WERI-Rb-1 (cell line): ENCODE data around the gene NCOA3.

ENCODE experiments used
- DNase-seq: peaks from one replicate; pipeline ENCODE4 v3.0.0-alpha.2; 2020
- H3K27ac ChIP-seq: fragments of 250-450 bp; sonication (Bioruptor Pico); 2 replicates; pipeline ENCODE4 v1.5.1; 2020; ENCODE audit warnings: mild to moderate bottlenecking, moderate library complexity
- H3K27me3 ChIP-seq: fragments of 250-450 bp; sonication (Bioruptor Pico); 2 replicates; pipeline ENCODE4 v1.5.1; 2021; ENCODE audit warnings: mild to moderate bottlenecking, low read depth, moderate library complexity; ENCODE audit not compliant: insufficient read depth, severe bottlenecking
- H3K36me3 ChIP-seq: fragments of 250-450 bp; sonication (Bioruptor Pico); 2 replicates; pipeline ENCODE4 v1.5.1; 2020; ENCODE audit warnings: mild to moderate bottlenecking, moderate library complexity
- H3K4me3 ChIP-seq: 2 replicates; pipeline ENCODE4 v1.5.1; 2011; ENCODE audit warnings: low read depth, mild to moderate bottlenecking, control low read depth, low read length
- H3K9me3 ChIP-seq: fragments of 250-450 bp; sonication (Bioruptor Pico); 2 replicates; pipeline ENCODE4 v1.5.1; 2021; ENCODE audit warnings: mild to moderate bottlenecking, moderate library complexity; ENCODE audit not compliant: severe bottlenecking
- TF ChIP-seq, protein P1 (sequence below): IDR thresholded peaks from 2 replicates; pipeline ENCODE4 v1.5.1; 2011; ENCODE audit warnings: low read depth, mild to moderate bottlenecking, control low read depth, inconsistent platforms, low read length

NCOA3 gene

DNA sequence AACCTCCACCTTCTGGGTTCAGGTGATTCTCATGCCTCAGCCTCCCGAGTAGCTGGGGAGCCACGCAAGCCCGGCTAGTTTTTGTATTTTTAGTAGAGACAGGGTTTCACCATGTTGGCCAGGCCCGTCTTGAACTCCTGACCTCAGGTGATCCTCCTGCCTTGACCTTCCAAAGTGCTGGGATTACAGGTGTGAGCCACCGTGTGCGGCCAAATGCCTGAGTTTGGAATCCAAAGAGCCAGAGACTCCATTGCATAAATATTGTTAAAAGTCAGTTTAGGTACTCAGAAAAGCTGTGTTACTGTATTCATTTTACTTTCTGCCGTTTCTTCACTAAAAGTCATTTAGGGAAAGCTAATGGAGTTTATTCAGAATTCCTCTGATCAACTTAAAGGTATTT is 146.3 kb downstream of the NCOA3 start:
- H3K36me3 ChIP-seq = peaks cover 11% of the 10 kb centered on the region
- H3K4me3 ChIP-seq = no peak overlapping the region
- no peak overlapping the region for H3K27ac ChIP-seq
- H3K9me3 ChIP-seq = no peaks in the 10 kb centered on the region
- TF ChIP-seq, protein P1, sequence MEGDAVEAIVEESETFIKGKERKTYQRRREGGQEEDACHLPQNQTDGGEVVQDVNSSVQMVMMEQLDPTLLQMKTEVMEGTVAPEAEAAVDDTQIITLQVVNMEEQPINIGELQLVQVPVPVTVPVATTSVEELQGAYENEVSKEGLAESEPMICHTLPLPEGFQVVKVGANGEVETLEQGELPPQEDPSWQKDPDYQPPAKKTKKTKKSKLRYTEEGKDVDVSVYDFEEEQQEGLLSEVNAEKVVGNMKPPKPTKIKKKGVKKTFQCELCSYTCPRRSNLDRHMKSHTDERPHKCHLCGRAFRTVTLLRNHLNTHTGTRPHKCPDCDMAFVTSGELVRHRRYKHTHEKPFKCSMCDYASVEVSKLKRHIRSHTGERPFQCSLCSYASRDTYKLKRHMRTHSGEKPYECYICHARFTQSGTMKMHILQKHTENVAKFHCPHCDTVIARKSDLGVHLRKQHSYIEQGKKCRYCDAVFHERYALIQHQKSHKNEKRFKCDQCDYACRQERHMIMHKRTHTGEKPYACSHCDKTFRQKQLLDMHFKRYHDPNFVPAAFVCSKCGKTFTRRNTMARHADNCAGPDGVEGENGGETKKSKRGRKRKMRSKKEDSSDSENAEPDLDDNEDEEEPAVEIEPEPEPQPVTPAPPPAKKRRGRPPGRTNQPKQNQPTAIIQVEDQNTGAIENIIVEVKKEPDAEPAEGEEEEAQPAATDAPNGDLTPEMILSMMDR = no peak
- no peaks in the 10 kb centered on the region for H3K27me3 ChIP-seq
- no peak for DNase-seq

DNA sequence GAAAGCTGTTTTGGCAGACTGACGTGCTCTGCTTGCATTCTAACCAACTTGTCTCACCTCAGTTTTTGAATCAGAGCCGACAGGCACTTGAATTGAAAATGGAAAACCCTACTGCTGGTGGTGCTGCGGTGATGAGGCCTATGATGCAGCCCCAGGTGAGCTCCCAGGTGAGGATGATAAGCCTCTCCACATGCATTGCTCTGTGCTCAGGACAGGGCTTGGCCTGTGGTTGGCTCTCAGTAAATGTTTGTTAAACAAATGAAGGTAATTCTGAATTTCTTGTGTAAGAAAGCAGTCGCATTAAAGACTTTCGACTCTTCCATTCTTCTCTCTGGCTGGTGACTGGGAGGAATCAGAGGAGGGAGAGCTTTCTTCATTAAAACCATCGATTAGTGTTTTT is 147.3 kb downstream of the NCOA3 start:
- TF ChIP-seq, protein P1 = no peak
- DNase-seq = no peak
- H3K4me3 ChIP-seq = no peak overlapping the region
- peaks cover 15% of the 10 kb centered on the region for H3K36me3 ChIP-seq
- H3K9me3 ChIP-seq = no peaks in the 10 kb centered on the region
- no peaks in the 10 kb centered on the region for H3K27me3 ChIP-seq
- no peak overlapping the region for H3K27ac ChIP-seq

DNA sequence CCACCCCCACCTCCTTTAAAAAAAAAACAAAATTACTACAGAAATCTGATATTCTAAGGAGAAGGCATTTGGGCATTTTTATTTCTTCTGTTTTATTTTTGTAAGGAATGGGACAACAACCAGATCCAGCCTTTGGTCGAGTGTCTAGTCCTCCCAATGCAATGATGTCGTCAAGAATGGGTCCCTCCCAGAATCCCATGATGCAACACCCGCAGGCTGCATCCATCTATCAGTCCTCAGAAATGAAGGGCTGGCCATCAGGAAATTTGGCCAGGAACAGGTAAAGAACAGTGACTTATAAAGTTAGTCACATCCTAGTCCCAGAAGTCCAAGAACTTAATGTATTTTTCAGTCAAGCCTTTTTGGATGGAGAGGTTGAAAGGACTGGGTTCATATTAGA is 150.6 kb downstream of the NCOA3 start:
- H3K36me3 ChIP-seq = peaks cover 15% of the 10 kb centered on the region

DNA sequence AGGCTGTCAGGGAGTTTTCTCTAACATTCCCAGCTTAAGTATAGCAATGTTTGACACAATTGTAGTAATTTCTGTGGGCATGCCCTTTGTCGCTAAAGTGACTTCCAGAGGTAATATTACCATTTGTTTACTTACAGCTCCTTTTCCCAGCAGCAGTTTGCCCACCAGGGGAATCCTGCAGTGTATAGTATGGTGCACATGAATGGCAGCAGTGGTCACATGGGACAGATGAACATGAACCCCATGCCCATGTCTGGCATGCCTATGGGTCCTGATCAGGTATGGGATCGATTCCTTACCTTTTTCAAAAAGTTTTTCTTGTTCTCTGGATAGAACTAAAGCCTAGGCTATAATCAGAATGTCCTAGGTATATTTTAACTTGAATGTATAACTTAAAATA is 151.1 kb downstream of the NCOA3 start:
- TF ChIP-seq, protein P1 = no peak
- no peak for DNase-seq

More for the DNA sequence above, 150.6 kb downstream of the NCOA3 start:
- no peak overlapping the region for H3K4me3 ChIP-seq
- H3K27me3 ChIP-seq = no peaks in the 10 kb centered on the region
- no peak for DNase-seq
- TF ChIP-seq, protein P1 = no peak
- no peaks in the 10 kb centered on the region for H3K9me3 ChIP-seq
- no peak overlapping the region for H3K27ac ChIP-seq

DNA sequence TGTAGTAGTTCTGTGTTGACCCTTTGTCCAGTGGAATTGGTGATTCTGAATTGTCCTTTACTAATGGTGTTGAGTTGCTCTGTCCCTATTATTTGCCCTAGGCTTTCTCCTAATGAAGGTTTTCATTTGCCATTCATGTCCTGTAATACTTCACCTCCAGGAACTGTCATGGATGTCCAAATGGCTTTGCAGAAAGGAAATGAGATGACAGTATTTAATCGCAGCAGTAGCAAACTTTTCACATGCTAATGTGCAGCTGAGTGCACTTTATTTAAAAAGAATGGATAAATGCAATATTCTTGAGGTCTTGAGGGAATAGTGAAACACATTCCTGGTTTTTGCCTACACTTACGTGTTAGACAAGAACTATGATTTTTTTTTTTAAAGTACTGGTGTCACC is 152.2 kb downstream of the NCOA3 start:
- no peak overlapping the region for H3K4me3 ChIP-seq
- DNase-seq = no peak
- peak overlapping the region; percentile 12; the same call in 1 of the 2 replicates for H3K27ac ChIP-seq
- peaks cover 15% of the 10 kb centered on the region for H3K36me3 ChIP-seq
- TF ChIP-seq, protein P1 = no peak
- H3K27me3 ChIP-seq = no peaks in the 10 kb centered on the region
- no peaks in the 10 kb centered on the region for H3K9me3 ChIP-seq

More for the DNA sequence above, 151.1 kb downstream of the NCOA3 start:
- H3K27me3 ChIP-seq = no peaks in the 10 kb centered on the region
- H3K27ac ChIP-seq = no peak overlapping the region
- H3K9me3 ChIP-seq = no peaks in the 10 kb centered on the region
- H3K4me3 ChIP-seq = no peak overlapping the region
- peaks cover 15% of the 10 kb centered on the region for H3K36me3 ChIP-seq

DNA sequence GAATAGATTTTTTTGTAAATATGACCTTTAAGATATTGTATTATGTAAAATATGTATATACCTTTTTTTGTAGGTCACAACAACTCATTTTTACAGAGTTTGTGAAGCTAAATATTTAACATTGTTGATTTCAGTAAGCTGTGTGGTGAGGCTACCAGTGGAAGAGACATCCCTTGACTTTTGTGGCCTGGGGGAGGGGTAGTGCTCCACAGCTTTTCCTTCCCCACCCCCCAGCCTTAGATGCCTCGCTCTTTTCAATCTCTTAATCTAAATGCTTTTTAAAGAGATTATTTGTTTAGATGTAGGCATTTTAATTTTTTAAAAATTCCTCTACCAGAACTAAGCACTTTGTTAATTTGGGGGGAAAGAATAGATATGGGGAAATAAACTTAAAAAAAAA is 152.7 kb downstream of the NCOA3 start:
- Histone ChIP-seq H3K36me3 (peaks cover 15% of the 10 kb centered on the region), H3K27ac (peak overlapping the region; percentile 20), H3K9me3 (no peaks in the 10 kb centered on the region), H3K4me3 (no peak overlapping the region), H3K27me3 (no peaks in the 10 kb centered on the region)
- TF ChIP-seq, protein P1 = no peak
- DNase-seq = peak; percentile 40
